ELF-1 (cell line): ENCODE results near the gene ARFIP1.
A peak's percentile ranks its signal among the peaks of the same experiment; 100 is the strongest.
"Not testable (repeated sequence)": the region's sequence is repeated elsewhere in the genome, so short reads cannot be mapped to it uniquely, and the experiment has no call there.

Experiments used
- DNase-seq: peaks from one replicate; pipeline ENCODE4 v3.0.0-alpha.2; 2016; ENCODE audit warnings: low read depth, low spot score

The ARFIP1 gene

DNA sequence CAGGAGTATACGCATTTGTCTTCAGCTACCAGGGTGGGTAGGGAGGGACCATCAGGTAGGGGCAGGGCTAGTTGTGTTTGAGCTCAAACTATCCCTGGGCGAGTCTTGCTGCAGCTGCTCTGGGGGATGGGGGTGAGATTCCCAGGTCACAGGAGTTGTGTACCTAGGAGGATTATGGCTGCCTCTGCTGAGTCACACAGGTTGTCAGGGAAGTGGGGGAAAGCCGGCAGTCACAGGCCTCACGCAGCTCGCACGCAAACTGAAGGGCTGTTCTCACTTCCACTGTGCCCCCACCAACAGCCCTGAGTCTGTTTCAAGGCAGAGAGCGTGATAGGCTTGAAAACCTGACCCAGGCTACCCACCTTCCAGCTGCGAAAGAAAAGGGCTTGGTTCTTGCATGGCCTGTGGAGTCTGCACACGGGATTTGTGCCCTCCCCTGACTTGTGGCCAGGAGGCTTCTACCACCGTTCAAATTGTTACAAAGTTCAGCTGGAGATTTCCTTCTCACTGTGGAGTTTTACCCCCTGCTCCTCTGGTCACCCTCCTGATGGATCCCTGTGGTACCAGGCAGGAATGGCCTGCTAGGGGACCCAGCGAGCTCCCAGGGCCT, 63.8 kb downstream of the ARFIP1 start:
- DNase-seq: no peak

DNA sequence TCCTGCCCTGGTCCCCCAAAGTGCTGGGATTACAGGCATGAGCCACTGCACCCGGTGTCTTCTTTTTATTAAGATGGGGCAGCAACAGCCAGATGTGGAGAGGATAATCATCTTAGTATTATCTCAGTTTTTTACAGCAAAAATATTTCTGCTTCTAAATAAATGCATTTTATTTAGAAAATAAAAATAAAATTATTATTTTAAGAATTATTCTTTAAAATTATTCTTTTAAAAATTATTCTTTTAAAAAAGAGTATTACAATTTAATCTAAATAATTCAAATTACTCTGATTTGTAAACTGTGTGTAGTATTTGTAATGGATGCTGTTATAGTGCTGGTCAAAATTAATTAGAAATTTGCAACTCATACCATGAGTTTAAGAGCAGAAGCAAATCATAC, 67.6 kb downstream of the ARFIP1 start:
- DNase-seq: no peak

DNA sequence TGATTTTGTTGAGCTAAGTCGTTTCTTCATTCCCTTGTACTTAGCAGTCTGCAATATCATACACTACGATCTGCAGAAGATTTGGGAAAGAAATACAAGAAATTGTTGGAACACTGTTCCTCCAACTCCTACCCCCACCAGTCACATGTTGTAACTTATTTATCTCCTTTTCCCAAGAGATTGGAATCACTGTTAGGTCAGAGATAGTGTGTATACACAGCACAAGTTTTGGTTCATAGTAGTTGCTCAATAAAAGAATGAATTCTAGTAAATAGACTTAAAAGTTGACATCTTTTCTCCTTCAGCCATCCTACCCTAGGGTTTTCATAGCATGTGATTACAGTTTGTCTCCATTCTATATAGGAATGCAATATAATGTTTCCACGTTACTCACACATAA, 68.8 kb downstream of the ARFIP1 start:
- DNase-seq: no peak

DNA sequence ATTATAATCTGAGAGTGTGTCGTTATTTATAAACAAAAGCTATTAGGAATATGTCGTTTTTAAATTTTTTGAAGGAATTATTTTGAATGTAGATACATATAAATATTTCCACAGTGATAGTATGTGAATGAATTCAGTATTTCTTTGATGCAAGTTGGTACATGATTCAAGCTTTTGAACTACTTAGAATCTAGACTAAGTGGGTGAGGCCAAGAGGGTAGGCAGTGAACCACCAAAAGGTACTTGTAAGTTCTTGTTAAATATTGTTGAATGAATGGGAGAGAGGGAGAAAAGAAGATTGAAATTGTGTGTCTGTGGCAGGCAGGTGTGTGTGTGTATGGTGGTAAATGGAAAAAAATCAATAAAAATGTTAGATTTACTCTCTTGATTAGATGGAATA, 69.6 kb downstream of the ARFIP1 start:
- no peak for DNase-seq

DNA sequence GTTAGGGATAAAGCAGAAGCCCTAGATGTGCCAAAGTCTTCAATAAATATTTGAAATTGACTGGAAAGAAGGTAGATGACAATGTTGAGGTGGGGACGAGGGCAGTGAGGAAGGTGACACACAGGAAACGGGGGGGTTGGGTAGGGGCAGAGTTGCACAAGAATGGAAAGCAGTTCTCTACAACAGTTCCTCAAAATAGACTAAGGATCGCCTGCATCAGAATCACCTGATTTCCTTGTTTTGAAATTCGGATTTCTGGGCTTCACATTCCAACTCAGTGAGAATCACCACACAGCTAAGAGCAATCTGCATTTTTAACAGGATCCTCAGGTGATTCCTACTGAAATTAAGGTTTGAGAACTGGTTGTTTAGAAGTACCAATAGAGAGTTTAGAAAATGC, 70.6 kb downstream of the ARFIP1 start:
- peak; percentile 18 for DNase-seq

DNA sequence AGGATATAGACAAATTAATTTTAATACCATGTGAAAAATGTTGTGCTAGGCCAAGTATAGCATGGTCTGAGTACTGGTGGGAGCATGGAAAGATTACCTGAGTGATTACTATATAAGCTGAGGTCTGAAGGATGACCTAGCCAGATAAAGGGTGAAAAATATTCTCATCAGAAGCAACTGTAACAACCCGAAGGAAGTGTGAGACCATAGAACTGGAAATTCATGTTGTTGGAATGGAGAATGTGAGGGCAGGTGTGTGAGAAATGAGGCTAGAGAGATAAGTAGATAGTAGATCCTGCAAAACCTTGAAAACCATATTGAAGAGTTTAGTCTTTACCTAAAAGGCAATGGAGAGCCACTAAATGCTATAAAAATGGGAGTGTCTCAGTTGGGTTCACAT, 71.5 kb downstream of the ARFIP1 start:
- DNase-seq: no peak

DNA sequence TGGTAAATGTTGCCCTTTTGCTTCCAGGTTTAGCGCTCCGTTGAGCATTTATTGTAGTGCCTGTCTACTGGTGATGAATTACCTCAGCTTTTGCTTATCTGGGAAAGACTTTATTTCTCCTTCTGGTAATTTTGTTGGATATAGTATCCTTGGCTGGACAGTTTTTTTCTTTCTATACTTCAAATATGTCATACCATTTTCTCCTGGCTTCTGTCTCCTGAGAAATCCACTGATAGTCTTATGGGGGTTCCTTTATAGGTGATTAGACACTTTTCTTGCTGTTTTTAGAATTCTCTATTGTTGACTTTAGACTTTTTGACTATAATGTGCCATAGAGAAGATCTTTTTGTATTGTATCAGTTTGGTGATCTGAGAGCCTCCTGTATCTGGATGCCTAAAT, 73.5 kb downstream of the ARFIP1 start:
- no peak for DNase-seq

DNA sequence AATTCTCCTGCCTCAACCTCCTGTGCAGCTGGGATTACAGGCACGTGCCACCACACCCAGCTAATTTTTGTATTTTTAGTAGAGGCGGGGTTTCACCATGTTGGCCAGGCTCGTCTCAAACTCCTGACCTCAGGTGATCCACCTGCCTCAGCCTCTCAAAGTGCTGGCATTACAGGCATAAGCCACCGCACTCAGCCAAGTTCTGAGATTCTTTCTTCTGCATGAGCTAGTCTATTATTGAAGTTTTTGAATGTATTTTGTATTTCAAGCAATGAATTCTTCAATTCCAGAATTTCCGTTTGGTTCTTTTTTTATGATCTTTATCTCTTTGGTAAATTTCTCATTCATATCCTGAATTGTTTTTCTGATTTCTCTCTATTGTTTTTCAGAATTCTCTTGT, 74.3 kb downstream of the ARFIP1 start:
- DNase-seq: not testable (repeated sequence)

DNA sequence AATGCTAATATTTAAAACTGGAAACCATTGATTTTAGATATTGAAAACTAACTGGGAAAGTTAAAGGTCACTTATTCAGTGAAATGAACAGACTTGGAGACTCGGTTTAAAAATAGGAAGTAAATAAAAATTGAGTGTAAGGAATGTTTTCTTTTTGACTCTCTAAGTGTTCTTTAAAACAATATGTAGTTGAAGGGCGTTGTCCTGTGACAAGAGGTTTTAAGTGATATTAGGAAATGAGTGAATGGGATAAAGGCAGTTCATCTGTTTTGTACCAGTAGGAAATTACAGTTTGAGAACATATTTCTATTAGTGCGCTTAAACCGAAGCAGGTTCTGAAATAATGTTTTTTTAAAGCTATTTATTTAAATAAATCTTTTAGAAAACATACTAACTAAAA, 77.2 kb downstream of the ARFIP1 start:
- no peak for DNase-seq

DNA sequence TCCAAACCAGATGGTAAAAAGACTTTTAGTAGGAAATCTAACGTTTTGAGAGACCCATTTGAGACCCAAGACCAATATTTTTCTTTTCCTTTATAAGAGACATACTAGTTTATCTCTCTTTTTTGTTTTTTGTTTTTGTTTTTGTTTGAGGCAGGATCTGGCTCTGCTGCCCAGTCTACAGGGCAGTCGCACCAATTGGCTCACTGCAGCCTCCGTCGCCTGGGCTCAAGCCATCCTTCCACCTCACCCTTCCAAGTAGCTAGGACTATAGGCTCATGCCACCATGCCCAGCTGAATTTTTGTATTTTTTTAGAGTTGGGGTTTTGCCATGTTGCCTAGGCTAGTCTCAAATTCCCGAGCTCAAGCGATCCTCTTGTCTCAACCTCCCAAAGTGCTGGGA, 79.2 kb downstream of the ARFIP1 start:
- no peak for DNase-seq

DNA sequence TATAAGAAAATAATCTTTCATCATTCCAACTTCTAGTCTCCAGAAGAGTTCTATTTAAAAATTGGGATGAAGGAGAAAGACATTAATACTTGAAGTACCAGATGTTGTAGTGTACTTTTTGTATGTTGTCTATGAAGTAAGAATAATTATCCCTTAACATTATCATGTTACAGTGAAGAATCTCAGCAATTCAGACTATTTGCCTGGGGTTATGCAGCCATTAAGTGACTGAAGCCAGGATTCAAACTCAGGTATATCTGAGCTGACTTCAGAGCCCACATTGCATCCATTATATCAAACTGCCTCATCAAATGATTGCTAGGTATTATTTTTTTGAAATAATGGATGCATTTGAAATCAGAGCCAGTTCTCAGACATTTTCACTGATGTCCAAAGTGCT, 80.3 kb downstream of the ARFIP1 start:
- DNase-seq: no peak

DNA sequence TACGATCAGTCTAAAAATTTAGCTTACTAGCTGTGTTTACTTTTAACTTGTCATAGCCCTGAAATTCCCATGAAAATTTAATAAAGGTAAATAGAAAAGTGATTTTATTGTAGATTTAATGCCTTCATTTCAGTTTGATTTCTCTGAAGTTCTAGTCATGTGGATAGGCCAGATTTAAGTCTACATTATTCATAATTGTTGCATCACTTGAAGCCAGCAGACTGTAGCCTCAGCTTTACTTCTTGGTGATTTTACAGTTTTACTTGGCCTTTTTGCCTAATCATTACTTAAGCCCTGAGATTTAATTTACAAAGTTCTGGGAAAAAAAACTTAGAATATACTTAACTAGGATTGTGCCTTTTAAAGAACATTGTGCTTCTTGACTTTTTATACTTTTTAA, 82.9 kb downstream of the ARFIP1 start:
- no peak for DNase-seq

DNA sequence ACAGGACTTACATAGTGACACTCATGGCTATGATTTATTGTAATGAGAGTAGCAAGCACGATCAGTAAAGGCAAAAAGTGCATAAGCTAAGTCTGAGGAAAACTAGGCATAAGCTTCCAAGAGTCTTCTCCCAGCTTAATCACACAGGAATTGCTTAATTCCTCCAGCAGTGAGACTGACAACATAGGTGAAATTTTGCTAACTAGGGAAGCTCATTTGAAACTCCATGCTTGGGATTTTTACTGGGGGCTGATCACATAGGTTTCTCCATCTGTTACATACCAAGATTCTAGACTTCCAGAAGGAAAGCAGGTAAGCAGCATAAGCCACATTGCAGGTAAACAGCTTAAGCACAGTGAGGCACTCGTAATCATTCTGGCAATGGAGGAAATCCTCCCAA, 84.6 kb downstream of the ARFIP1 start:
- no peak for DNase-seq

DNA sequence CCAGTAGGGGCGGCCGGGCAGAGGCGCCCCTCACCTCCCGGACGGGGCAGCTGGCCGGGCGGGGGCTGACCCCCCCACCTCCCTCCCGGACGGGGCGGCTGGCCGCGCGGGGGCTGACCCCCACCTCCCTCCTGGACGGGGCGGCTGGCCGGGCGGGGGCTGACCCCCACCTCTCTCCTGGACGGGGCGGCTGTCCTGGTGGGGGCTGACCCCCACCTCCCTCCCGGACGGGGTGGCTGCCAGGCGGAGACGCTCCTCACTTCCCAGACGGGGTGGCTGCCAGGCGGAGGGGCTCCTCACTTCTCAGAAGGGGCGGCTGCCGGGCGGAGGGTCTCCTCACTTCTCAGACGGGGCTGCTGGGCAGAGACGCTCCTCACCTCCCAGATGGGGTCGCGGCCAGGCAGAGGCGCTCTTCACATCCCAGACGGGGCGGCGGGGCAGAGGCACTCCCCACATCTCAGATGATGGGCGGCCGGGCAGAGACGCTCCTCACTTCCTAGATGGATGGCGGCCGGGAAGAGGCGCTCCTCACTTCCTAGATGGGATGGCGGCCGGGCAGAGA, 86.8 kb downstream of the ARFIP1 start:
- not testable (repeated sequence) for DNase-seq

DNA sequence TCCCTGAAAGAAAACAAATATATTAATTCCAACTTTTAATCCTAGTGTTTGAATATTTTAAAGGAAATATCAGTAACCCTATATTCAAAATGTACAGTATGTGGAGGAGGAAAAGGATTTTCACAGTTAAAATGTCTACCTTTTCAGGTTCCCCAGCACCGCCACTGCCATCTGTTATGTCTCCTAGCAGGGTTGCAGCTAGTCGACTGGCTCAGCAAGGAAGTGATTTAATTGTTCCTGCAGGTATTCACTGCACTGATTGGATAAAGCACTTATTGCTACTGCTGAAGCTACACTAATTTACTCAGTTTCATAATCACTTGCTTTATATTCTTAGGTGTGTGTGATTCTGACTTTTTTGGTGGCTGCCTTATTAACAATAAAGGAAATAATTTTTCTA, 90.9 kb downstream of the ARFIP1 start:
- no peak for DNase-seq

DNA sequence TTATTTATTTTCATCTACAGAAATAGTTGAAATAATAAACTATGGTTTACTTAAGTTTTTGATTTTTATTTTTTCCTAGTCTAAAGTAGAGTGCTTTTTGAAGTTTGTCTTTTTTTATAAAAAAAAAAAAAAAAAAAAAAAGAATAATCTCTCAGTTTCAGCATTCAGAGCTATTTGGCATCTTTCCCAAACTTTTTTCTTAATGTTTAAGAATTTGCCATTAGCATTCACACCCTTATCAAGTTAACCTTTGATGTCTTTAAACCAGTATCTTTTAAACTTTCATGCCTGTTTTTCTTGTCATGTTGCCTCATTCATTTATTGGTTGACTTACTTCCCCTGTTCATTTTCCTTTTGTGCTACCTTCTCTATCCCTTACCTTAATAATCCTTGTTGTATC, 95.5 kb downstream of the ARFIP1 start:
- no peak for DNase-seq

DNA sequence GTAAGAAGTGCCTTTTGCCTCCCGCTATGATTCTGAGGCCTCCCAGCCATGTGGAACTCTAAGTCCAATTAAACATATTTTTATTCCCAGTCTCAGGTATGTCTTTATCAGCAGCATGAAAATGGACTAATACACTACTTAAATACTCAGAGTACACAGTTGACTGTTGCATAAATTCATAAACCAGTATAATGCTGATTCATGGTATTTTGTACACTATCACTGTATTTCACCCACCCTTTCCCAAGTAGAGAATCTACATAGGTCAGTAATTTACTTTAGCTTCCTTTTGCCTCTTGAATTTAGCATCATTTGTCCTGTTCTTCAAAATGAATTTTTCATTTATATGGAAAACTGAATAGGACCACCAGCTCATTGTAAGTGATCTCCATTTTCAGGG, 98.1 kb downstream of the ARFIP1 start:
- DNase-seq: no peak

DNA sequence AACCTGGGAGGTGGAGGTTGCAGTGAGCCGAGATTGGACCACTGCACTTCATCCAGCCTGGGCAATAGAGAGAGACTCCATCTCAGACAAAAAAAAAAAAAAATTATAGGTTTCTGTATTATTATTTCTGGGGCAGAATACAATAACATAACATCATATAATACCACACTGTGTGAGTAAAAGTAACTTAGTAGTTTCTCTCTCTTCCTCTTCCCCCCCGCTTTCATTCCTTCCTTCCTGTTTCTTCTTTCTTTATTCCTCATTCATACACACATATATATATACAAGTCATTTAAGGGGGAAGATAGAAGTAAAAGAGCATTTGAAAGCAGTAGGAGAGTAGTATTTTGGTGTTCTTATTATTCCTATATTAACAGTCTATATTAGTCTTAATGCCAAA, 100.5 kb downstream of the ARFIP1 start:
- DNase-seq: no peak

DNA sequence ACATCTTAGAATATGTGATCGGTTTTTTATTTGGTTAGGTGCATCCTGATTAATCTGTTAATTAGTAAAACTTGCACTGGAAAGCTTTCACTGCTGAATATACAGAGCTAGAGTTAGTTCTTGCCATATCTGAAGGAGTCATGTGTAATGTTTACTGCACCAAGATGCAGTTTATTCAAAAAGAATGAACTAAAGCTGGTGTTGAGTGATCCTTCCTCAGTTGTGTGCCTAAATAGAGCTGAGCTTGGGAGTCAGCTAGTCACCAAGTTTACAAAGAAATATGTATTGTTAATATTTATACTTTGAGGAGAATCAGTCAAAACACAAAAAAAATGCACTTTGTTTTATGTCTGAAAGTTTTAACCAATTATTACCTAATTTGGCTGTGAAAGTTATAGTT, 102.2 kb downstream of the ARFIP1 start:
- no peak for DNase-seq

DNA sequence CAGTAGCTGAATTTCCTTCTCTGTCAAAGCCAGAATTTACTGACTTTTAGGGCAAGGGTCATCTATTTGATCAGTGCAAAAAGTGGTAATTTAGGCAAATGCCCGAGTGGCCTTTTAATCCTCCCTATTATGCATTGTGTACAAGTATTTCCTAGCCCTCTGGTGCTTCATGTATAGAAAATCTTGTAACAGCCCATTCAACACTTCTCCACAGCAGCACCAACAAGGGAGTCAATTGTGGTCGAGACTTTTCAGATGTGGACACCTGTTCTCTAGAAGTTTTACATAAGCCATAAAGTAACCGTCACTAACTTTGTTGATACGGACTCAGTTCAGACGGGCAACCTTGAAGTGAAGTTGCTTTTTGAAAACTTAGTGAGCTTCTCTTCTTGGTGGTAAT, 105.4 kb downstream of the ARFIP1 start:
- no peak for DNase-seq

DNA sequence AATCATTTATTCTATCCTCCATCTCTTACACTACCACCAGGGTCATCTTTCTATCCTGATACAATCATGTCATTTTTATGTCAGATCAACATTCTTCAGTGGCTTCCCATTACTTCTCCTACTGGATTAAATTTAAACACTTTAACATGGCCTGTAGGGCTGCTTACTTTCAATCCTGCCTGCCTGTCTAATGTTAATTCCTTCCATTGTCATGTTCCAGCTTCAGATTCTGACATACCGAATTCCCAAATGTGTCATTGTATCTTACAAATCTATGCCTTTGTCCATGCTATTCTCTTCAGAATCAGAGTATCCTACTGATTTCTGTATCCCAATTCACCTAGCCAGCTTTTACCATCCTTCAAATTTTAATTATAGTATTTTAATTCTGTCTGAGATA, 106.4 kb downstream of the ARFIP1 start:
- DNase-seq: no peak

DNA sequence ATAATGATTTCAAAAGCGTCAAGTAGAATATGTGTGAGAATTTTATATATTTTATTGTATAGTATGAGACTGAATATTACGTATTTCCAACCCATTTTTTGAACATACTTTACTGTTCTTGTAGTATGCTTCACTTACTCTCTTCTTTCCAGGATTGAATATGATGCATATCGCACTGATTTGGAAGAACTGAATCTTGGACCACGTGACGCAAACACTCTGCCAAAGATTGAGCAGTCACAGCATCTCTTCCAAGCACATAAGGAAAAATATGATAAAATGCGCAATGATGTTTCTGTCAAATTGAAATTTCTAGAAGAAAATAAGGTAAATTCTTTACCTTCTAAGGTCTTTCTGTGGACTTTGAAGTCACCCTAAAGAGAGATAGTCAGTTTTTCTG, 108.2 kb downstream of the ARFIP1 start:
- no peak for DNase-seq

DNA sequence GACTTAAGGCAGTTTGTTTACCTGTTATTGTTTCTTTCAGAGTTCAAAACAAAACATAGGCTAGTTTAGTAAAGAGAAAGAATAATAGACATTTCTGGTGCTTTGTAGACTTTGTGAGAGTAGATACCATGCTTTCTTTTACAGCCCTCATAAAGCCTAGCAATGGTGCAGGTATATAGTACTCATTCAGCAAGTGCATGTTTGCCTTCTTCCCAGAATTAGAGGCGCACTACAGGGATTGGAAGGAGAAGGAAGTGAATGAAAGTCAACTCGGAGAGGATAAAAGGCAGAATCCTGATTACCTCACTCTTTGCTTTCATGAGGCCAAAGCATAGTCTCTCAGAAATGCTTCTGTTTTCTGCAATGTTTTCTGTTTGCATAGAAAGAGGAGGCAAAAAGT, 113.2 kb downstream of the ARFIP1 start:
- DNase-seq: no peak

DNA sequence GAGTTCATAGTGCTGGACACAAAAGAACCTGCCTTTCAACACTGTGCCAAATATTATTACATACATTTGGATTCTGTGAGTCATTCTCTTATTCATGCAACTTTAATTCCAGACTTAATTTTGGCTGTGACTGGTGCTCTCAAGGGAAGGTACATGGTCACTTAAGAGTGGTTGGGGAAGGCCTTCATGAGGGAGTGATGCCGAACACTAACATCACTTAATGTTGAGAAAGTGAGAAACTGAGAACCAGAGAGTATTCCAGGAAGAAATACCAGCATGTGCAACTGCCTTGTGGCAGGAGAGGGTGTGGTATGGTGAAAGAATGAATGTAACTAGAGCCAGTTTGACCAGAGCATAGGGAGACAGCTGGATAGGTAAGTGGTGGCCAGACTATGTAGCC, 114.9 kb downstream of the ARFIP1 start:
- no peak for DNase-seq
